Measurements from ENCODE around the gene PTPRM. TPM values are rescaled to one million over a fixed set of nuclear protein-coding genes. Genes with fewer than 3 reads are reported as not detected.

The PTPRM gene
- total and polyA plus RNA-seq, 2 donors (not counting 3 experiments of a cell fraction or from before 2014, with no cell fraction given): 37.4 to 43.7 TPM

DNA sequence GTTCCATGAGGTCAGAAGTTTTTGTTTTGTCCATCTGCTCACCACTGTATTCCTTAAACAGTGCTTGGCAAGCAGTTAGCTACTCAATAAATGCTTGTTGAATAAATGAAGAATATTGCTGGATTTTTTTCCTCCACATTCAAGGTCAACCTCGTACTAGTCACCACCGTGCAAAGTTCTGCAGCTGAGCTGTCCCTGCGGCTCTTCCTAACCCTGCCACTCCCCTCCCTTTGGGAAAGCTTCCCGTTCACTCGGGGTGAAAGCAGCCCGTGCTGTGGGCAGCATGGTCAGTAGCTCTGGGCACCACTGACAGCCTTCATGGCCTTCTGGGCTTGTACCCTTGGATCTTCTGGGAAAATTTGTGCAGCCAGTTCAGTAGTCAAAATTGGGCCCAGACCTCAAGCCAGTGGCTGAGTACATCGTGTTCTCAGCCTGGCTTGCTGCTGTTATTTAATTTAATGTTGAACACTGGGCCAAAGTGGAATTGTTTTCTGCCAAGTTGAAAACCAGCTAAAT is 572.8 kb downstream of the PTPRM start:
- Histone ChIP-seq H3K9me3 (replicated peaks; ENCODE audit: control insufficient read depth, insufficient read depth, low read length) (no peaks in the 10 kb centered on the region), H3K79me2 (ENCODE audit: control insufficient read depth, insufficient read depth, low read length) (no peaks in the 10 kb centered on the region), H2AFZ (ENCODE audit: low read depth, low read length) (no peak overlapping the region), H3K4me1 (ENCODE audit: control insufficient read depth, extremely low read depth, insufficient read depth, low read length) (peaks cover 5% of the 10 kb centered on the region), H3K27ac (ENCODE audit: insufficient read depth, low read depth, low read length) (no peak overlapping the region), H3K9me1 (replicated peaks; ENCODE audit: control insufficient read depth, extremely low read depth, insufficient read depth, low read length) (no peaks in the 10 kb centered on the region), H3K4me2 (ENCODE audit: insufficient read depth, low read length) (no peak overlapping the region), H3K27me3 (ENCODE audit: control insufficient read depth in 2 of 2, insufficient read depth in 2 of 2, low read length in 2 of 2) (no peaks in the 10 kb centered on the region), H3K9ac (replicated peaks; ENCODE audit: extremely low read depth, insufficient read depth, low read length) (no peak overlapping the region), H4K20me1 (replicated peaks; ENCODE audit: control insufficient read depth, extremely low read depth, insufficient read depth, low read length) (no peaks in the 10 kb centered on the region), H3K36me3 (ENCODE audit: control insufficient read depth in 2 of 2, extremely low read depth in 1 of 2, insufficient read depth in 2 of 2, low read length in 2 of 2) (no peaks in the 10 kb centered on the region), H3K4me3 (replicated peaks in 1 of 3; ENCODE audit: insufficient read depth in 1 of 3, low read depth in 1 of 3, low read length in 3 of 3) (no peak overlapping the region)
- no TSS peak for BruUV-seq (replicated peaks)
- dilution Hi-C loops (cut with MboI; ENCODE audit: extremely low pct_ligation_motif_present, low sequenced_read_pairs): no loop called here
- TF ChIP-seq, protein P1, sequence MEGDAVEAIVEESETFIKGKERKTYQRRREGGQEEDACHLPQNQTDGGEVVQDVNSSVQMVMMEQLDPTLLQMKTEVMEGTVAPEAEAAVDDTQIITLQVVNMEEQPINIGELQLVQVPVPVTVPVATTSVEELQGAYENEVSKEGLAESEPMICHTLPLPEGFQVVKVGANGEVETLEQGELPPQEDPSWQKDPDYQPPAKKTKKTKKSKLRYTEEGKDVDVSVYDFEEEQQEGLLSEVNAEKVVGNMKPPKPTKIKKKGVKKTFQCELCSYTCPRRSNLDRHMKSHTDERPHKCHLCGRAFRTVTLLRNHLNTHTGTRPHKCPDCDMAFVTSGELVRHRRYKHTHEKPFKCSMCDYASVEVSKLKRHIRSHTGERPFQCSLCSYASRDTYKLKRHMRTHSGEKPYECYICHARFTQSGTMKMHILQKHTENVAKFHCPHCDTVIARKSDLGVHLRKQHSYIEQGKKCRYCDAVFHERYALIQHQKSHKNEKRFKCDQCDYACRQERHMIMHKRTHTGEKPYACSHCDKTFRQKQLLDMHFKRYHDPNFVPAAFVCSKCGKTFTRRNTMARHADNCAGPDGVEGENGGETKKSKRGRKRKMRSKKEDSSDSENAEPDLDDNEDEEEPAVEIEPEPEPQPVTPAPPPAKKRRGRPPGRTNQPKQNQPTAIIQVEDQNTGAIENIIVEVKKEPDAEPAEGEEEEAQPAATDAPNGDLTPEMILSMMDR (IDR thresholded peaks at IDR 0.05; ENCODE audit: extremely low read depth in 1 of 2, insufficient read depth in 1 of 2, low read depth in 1 of 2, low read length in 2 of 2): no peak
- TF ChIP-seq EZH2 (IDR thresholded peaks at IDR 0.05; ENCODE audit: borderline replicate concordance, low read depth, low read length, severe bottlenecking) (no peak), MYC (IDR thresholded peaks at IDR 0.05; ENCODE audit: low read depth, low read length) (no peak), GATA2 (IDR thresholded peaks at IDR 0.05; ENCODE audit: insufficient read depth, insufficient read length, low read depth, low read length) (no peak), JUN (IDR thresholded peaks at IDR 0.05; ENCODE audit: borderline replicate concordance, insufficient read depth, insufficient read length, low read depth) (no peak), POLR2A (IDR thresholded peaks at IDR 0.05; ENCODE audit: low read depth, low read length) (no peak), POLR2AphosphoS5 (IDR thresholded peaks at IDR 0.05; ENCODE audit: insufficient read depth, low read depth, low read length) (no peak), FOS (IDR thresholded peaks at IDR 0.05; ENCODE audit: borderline replicate concordance, insufficient read depth, low read length) (no peak)
- TF ChIP-seq, protein P2, sequence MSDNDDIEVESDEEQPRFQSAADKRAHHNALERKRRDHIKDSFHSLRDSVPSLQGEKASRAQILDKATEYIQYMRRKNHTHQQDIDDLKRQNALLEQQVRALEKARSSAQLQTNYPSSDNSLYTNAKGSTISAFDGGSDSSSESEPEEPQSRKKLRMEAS (IDR thresholded peaks at IDR 0.05; ENCODE audit: insufficient read depth, insufficient read length): no peak
- POLR2A ChIA-PET: no interaction called here
- no peak for FAIRE-seq
- intact Hi-C loops (cut with micrococcal nuclease): no loop called here
- DNase-seq (ENCODE audit: low read depth, low spot score): no peak
- CTCF ChIA-PET: no interaction called here

Data from endothelial cell of umbilical vein (primary cell).